Measurements from ENCODE around the gene IKBKG. TPM values are rescaled to one million over a fixed set of nuclear protein-coding genes. Genes with fewer than 3 reads are reported as not detected.
"Not testable (repeated sequence)": the region's sequence is repeated elsewhere in the genome, so short reads cannot be mapped to it uniquely, and the experiment has no call there.

IKBKG gene
- total RNA-seq, 1 donor from 2014 or later: 14.0 TPM

DNA sequence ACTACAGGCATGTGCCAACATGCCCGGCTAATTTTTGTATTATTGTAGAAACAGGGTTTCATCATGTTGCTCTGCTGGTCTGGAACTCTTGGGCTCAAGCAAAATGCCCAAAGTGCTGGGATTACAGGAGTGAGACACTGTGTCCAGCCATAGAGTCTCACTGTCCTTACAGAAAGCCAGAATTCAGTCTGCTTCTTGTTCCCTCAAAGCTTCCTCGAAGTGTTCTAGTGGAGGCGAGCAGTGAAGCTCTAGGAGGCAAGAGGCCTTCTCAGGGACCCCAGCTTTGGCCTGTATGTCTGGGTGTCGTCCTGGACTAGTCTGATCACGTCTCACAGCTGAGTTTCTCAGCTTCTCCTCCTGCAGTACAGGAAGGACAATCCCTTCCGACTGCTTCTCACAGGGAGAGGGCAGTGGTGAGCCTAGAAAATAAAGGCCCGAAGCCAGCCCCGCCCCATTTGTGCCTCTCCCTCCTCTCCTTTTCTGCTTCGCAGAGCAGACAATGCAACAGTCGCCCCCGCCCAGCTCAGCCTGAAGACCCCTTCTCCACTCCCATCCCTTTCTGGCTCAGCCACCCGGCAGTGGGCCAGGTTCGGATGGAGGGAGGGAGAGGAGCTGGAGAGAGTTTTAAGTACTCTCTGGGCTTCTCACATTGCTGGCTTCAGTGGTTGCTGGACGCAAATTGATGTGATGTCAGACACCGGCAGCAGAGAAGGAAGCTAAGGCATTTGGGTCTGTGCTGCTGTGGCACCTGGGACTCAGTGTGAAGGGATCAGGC lies 20.3 kb upstream of the IKBKG start:
- peak; percentile 94 for DNase-seq

DNA sequence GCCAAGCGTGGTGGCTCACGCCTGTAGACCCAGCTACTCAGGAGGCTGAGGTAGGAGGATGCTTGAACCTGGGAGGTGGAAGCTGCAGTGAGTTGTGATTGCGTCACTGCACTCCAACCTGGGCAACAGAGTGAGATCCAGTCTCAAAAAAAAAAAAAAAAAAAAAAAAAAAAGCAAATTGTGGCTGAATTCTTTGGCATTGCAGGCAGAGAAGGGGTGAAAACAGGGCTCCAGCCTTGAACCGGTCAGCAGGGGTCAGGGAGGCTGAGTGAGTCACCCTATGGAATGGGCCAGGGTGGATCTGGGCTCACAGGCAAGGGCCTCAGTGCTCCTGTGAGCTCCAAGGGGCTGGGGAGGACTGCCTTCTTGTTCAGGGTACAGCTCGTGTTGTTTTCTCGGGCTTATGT lies 18.2 kb upstream of the IKBKG start:
- DNase-seq: no peak

DNA sequence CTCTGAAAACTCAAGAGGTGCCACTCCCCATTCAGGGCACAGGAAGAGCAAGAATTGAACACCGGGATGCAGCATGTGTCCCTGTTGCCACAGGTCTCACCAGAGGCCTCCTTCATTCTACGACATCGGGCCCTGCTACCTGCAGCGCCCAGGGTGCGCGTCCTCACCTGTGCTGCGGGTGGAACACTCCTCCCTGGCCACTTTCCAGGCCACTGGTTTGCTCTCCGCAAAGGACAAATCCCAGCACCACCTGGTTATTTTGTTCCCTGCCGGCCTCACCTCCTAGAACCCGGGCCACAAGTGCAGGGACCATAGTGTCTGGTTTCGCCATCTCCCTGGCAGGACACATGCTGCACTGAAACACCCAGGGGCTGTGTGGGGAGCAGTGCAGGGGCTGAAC lies 17.1 kb upstream of the IKBKG start:
- DNase-seq: no peak

DNA sequence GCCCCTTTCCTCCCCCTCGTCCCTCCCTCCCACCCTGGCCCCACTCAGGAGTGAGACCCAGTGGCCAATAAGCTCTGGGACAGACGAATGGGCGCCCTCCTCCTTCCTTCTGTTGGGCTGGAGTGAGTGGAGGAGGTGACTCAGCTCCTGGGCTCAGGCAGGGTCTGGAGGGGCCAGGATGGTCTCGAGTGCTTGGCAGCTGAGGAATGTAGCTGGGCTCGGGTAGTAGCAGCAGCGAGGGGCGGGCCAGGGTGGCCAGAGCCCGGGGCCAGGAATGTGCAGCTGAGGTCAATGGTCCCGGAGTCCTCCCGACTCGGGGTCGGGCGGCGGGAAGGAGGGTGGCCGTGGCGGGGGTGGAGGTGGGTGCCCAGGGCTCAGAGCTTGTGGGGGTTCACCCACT lies 15.8 kb upstream of the IKBKG start:
- no peak for DNase-seq

DNA sequence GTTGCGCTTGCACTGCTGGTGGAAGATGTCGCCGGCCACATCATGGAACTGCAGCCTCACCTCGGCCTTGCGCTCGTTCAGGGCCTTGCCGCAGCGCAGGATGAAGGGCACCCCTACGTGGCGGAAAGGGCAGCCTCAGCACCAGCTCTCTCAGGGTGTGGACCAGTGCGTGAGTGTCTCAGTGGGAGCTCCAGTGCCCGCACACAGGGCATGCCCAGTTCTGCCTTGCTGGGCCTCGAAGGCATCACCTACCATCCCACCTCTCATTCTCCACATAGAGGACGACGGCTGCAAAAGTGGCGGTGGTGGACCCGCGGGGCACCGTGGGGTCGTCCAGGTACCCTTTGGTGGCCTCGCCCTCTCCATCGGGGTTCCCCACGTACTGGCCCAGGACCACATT lies 14.7 kb upstream of the IKBKG start:
- DNase-seq: no peak

DNA sequence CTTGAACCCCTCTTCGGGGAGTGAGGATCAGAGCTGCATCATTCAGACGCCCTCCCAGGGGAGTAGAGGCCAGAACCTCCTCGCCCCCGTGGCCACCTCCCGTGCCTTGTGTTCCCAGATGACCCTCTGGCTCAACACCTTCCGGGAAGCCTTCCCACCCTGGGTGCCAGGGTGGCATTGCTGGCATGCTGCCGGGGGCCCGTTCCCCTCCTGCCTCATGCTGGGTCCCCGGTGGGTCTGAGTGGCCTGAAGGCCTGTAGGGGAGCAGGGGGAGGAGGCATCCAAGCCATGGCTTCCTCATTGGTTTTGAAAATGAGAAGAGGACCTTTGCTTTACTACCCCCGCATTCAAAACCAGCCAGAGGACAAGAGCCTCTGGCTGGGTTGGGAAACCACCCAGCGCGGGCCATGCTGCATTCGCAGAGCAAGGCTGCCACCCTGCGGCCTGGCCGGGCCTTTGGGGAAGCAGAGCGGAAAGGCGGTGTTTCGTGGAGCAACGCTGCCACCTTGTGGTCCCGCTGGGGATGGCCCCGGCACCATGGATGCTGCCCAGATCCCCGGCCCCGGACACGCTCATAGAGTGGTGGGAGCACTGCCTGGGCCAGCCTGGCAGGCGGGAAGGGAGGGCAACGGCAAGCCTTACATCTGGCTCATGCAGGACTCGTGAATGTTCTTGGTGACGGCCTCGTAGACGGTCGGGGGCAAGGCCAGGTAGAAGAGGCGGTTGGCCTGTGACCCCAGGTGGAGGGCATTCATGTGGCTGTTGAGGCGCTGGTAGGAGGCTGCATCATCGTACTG lies 12.7 kb upstream of the IKBKG start:
- DNase-seq: peak; percentile 92

DNA sequence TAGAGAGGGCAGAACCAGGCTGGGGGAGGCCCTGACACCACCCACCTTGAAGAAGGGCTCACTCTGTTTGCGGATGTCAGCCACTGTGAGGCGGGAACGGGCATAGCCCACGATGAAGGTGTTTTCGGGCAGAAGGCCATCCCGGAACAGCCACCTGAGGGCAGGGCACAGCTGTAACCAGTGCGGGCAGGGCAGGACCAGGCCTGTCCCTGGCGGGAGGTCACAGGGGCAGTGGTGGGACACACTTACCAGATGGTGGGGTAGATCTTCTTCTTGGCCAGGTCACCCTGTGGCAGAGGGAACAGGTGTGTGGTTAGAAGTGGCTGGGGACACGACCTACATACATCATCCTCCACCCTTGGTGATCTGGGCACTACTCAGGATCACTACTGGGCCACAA lies 11.5 kb upstream of the IKBKG start:
- DNase-seq: no peak

DNA sequence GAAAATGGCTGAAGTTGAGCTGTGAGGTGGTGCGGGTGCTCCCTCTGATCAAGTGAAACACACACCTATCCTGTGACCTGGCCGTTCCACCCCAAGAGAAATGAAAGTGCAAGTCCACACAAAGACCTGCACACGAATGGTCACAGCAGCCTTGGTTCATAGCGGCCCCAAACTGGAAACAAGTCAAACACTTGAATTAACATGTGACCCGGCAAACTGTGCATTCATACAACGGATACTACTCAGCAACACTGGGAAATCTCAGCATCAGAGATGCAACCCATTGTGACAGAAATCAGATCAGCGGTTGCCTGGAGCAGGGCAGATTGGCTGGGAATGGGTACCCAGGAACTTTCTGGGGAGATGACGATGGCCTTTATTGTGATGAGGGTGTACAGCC lies 8.3 kb upstream of the IKBKG start:
- no peak for DNase-seq

GRCh38 chrX:154540365-154540764 lies 7.1 kb upstream of the IKBKG start:
- DNase-seq: not testable (repeated sequence)

DNA sequence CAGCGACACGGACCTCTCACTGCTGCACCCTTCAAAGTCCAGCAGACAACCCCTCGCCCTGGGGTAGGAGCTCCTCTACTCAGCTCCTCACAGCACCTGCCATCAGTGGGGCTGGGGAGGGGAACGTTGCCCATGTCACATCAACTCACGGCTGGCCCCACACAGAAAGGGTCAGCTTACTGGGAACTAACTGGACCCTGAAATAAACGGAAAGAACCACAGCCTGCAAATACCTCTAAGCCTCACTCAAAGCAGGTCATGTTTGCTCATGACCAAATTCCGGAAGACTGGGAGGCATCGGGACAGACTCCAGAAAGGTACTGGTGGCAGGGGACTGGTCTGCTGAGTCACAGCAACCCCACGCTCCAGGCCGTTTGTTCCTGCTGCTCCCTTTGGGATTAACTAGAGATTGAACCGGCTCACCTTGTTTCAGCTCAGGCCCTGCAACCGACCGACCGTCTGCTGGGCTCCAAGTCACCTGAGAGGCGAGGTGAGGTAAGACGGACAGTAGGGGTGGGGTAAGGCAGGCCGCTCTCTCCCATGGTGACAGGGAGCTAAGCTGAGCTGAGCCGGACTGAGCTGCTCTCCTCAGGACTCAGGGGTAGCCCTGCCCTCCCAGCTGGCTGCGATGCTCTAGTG lies 6.4 kb upstream of the IKBKG start:
- no peak for DNase-seq

DNA sequence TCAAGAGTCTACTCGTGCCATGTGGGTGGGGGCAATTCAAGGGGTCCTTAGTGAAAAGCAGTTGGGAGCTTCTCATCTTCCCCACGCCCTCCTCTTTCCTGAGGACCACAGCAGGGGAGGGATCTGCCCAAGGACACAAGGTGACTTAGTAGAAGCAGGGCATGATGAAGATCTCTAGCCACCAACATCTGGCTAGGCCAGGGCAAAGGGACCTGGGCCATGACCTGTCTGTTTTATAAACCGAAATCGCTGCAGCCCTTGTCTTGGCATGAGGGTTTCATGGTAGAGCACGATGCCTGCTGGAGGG lies 5.9 kb upstream of the IKBKG start:
- no peak for DNase-seq

DNA sequence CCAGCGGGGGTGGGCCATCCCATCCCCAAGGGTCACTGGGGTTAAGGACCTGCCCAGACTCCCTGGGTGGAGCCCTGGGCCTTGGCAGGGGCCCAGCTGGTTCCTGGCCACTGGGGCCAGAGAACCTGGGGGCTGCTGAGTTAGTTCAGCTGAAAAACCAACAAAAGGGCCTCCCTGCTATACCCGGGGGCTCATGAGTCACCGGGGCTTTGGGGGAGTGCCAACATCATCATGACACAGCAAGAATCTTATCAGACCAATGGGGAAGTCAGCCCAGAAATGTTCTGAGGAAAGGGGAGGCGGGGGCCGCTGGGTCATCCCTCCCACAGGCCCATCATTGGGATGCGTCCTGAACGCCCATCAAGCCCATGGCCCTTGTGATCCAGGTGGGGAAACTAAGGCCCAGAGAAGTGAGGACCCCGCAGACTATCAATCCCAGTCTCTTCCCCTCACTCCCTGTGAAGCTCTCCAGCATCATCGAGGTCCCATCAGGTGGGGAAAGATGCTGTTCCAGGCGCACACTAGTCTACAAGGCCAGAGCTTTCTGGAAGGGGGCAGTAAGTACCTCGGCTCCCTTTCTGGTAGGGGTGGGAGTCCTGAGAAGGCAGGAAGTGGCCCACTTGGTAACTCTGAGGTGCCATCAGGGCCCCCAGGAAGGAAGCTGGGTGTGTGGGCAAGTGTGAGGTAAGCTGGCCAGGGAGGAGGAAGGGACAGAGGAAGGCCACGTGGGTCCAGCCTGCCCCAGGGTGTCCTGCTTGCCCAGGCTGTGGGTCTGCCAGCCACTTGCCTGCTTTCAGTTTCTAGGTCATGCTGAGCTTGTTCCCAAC lies 5.3 kb upstream of the IKBKG start:
- no peak for DNase-seq

DNA sequence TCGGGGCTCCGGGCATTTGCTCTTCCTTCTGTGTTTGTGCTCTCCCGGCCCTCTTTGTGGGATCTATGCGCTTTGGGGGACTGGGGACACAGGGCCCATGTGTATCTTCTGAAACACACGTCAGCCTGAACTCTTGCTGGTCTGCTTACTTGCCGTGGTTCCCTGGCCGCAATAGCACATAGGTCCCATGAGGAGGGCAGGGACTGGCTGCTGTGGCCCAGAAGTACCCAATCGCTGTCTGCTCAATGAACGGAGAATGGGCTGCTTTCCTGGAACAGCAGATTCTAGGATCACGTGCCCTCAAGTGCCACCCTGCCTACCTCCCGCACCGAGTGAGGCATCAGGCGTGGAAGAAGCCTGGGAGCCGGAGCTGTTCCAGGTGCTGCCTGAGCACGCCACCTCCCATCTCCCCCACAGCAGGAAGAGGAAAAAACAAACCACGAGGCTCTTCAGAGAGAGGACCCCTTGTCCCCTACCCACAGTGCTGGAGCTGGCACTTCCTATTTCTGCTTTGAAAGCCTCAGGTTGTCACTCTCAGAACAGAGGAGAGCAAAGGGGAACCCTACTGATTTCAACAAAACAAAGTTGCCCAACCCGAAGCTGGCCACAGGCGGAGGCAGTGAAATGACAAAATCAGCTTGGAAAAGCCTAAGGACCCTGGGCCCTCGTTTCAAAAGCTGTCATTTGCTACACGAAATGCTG lies 4.5 kb upstream of the IKBKG start:
- DNase-seq: no peak

- DNase-seq: no peak
These were observed 1.6 kb upstream of the IKBKG start for GRCh38 chrX:154545673-154546274.

DNA sequence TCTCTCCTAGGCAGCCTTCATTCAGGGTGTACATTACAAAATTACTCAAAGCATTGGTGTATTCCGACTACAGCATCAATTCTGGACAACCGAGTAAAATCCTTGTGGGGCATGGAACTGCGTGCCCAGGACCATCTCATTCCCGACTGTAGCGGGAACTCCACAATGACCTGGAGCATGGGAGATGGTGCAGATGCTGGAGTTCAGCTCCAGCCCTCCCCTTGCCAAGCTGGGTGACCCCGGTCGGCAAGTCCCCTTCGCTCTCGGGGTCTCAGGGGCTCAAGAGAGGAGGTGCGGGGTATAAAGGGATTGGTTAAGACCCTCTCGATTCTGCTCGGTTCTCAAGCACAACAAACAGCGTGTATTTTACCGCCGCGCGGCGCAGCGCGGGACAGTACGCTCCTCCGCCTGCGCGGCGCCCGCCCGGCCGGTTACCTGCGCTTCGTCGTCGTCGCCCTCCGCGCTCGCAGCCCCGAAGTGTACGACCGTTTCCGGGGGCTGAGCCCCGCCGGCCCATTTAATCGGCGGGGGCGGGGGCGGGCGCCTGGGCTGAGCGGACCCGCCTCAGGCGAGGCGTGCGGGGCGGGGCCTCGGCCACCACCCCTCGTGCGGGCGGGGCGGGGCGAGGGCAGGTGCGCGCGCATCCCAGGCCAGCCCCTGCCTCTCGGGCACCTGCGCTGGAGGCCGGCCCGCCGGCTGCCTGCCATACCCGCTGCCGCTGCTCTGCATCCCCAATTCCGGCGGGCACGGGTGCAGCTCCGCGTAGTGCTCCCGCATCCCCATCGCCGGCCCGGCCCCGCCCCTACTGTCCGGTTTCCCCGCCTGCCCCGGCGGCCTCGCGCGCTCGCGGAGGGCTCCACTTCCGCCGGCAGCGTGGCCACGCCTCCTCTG lies 821 bp upstream of the IKBKG start, which contains the start of gene G6PD:
G6PD (minus strand) TSS at position 493 of the 891 bp plus-strand sequence. CDS start 691 bp downstream, outside the sequence.
- peak; percentile 84 for DNase-seq

DNA sequence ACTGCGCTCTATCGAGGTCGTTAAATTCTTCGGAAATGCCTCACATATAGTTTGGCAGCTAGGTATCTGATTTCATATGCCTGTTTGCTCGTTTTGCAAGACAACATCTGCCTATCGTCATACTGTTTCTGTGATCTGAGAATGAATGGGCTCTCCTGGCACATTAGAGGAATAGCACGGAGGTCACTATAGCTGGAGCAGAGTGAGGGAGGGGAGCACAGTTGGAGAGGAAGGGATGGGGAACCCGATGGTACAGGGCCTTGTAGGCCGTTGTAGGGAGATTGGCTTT lies 552 bp downstream of the IKBKG start:
- no peak for DNase-seq

DNA sequence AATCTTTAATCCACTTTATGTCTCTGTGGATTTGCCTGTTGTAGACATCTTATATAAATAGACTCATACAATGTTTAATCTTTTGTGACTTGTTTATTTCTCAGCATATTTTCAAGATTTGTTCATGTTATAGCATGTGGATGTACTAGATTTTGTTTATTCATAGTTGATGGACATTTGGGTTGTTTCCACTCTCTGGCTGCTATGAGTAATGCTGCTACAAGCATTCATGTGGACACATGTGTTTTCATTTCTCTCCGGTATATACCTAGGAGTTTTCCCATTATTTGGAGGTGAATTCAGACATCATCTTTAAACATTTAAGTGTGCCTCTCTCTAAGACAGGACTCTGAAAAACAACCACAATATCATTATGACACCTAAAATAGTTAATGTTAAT lies 2.3 kb downstream of the IKBKG start:
- peak; percentile 44 for DNase-seq

DNA sequence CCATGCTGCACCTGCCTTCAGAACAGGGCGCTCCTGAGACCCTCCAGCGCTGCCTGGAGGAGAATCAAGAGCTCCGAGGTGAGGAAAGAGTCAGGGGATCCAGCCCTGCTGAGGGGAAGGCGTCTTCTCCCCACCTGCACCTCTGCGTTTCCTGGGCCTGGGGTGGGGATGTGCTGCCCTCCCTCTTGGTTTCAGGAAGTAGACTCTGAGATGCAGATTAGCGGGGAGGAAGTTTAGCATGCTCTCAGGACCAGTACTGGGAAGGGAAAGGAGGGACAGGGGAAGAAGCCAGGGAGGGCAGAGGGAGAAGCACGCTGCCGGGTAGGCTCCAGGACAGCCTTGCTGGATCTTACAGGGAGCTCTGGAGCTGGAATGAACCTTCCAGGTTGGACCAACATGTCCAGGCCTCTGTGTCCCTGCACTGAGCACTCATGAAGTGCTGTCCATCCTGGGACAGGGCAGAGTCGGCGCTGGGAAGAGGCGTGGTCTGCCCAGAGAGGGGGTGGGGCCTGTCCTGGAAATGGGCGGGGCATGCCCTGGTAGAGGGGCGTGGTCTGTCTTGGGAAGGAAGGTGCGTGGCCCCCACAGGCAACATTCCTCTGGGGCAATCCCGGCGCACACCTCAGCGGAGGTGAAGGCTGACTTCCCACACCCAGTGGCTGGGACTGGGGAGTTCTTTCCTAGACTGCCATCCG lies 4.8 kb downstream of the IKBKG start:
- not testable (repeated sequence) for DNase-seq

DNA sequence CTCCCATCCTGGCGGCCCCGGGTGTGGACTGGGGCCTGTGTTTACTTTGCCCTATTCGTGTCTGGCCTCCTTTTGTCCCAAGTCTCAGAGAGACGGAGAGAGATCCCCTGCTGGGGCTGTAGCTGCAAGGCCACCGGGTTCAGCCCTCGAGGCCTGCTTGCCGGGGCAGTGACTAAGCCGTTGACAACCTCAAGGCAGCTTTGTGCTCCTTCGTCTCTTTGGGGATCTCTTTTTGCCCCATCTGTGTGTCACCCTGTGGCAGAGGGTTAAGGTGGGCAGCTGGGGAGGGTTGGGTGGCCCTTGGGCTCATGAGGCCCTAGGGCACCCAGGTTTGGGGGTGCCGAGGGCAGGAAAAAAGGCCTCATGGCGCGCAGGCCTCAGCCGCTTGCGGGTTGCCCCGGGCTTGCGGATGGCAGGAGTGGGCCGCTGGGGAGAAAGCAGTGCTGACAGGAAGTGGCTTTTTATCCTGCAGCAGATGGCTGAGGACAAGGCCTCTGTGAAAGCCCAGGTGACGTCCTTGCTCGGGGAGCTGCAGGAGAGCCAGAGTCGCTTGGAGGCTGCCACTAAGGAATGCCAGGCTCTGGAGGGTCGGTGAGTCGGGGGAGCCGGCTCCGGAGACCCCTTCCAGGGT lies 10.8 kb downstream of the IKBKG start:
- not testable (repeated sequence) for DNase-seq

Data from tongue (tissue), 2 donors.